ENCODE results near the gene ZNF451.

Gene ZNF451

GRCh38 chr6:57106990-57107389, 17.0 kb downstream of the ZNF451 start:
- Histone ChIP-seq H3K36me3 (ENCODE audit: control insufficient read depth, insufficient read depth, low read length) (peaks cover 3% of the 10 kb centered on the region), H3K27me3 (replicated peaks; ENCODE audit: control insufficient read depth, insufficient read depth, low read length) (no peaks in the 10 kb centered on the region), H3K4me3 (replicated peaks; ENCODE audit: low read depth, low read length) (no peak overlapping the region)
- DNase-seq (ENCODE audit: extremely low read depth, insufficient read length) = no peak
- TF ChIP-seq CTCF (IDR thresholded peaks at IDR 0.05; ENCODE audit: insufficient read depth, low read length, poor library complexity, severe bottlenecking) = no peak

- DNase-seq (ENCODE audit: extremely low read depth, insufficient read length) = peak; percentile 47
- Histone ChIP-seq H3K27me3 (replicated peaks; ENCODE audit: control insufficient read depth, insufficient read depth, low read length) (no peaks in the 10 kb centered on the region), H3K36me3 (ENCODE audit: control insufficient read depth, insufficient read depth, low read length) (no peaks in the 10 kb centered on the region; the same call in 1 of the 2 replicates), H3K4me3 (replicated peaks; ENCODE audit: low read depth, low read length) (no peak overlapping the region)
- no peak for TF ChIP-seq CTCF (IDR thresholded peaks at IDR 0.05; ENCODE audit: insufficient read depth, low read length, poor library complexity, severe bottlenecking)
Measured at GRCh38 chr6:57108691-57109090, 18.7 kb downstream of the ZNF451 start.

GRCh38 chr6:57109880-57110279, 19.9 kb downstream of the ZNF451 start:
- no peak for TF ChIP-seq CTCF (IDR thresholded peaks at IDR 0.05; ENCODE audit: insufficient read depth, low read length, poor library complexity, severe bottlenecking)
- no peak for DNase-seq (ENCODE audit: extremely low read depth, insufficient read length)
- Histone ChIP-seq H3K36me3 (ENCODE audit: control insufficient read depth, insufficient read depth, low read length) (no peaks in the 10 kb centered on the region; the same call in 1 of the 2 replicates), H3K27me3 (replicated peaks; ENCODE audit: control insufficient read depth, insufficient read depth, low read length) (no peaks in the 10 kb centered on the region), H3K4me3 (replicated peaks; ENCODE audit: low read depth, low read length) (no peak overlapping the region)

- DNase-seq (ENCODE audit: extremely low read depth, insufficient read length) = no peak
- Histone ChIP-seq H3K27me3 (replicated peaks; ENCODE audit: control insufficient read depth, insufficient read depth, low read length) (no peaks in the 10 kb centered on the region), H3K36me3 (ENCODE audit: control insufficient read depth, insufficient read depth, low read length) (no peaks in the 10 kb centered on the region; the same call in 1 of the 2 replicates), H3K4me3 (replicated peaks; ENCODE audit: low read depth, low read length) (no peak overlapping the region)
- no peak for TF ChIP-seq CTCF (IDR thresholded peaks at IDR 0.05; ENCODE audit: insufficient read depth, low read length, poor library complexity, severe bottlenecking)
Measured at GRCh38 chr6:57113105-57113504, 23.1 kb downstream of the ZNF451 start.

- Histone ChIP-seq H3K36me3 (ENCODE audit: control insufficient read depth, insufficient read depth, low read length) (no peaks in the 10 kb centered on the region; the same call in 1 of the 2 replicates), H3K4me3 (replicated peaks; ENCODE audit: low read depth, low read length) (no peak overlapping the region), H3K27me3 (replicated peaks; ENCODE audit: control insufficient read depth, insufficient read depth, low read length) (no peaks in the 10 kb centered on the region)
- TF ChIP-seq CTCF (IDR thresholded peaks at IDR 0.05; ENCODE audit: insufficient read depth, low read length, poor library complexity, severe bottlenecking) = no peak
- DNase-seq (ENCODE audit: extremely low read depth, insufficient read length) = no peak
Measured at GRCh38 chr6:57116776-57117175, 26.8 kb downstream of the ZNF451 start.

GRCh38 chr6:57117796-57118195, 27.8 kb downstream of the ZNF451 start:
- no peak for DNase-seq (ENCODE audit: extremely low read depth, insufficient read length)
- no peak for TF ChIP-seq CTCF (IDR thresholded peaks at IDR 0.05; ENCODE audit: insufficient read depth, low read length, poor library complexity, severe bottlenecking)
- Histone ChIP-seq H3K27me3 (replicated peaks; ENCODE audit: control insufficient read depth, insufficient read depth, low read length) (no peaks in the 10 kb centered on the region), H3K4me3 (replicated peaks; ENCODE audit: low read depth, low read length) (no peak overlapping the region), H3K36me3 (ENCODE audit: control insufficient read depth, insufficient read depth, low read length) (no peaks in the 10 kb centered on the region)

All from GM06990 (cell line).